Prostate gland (tissue), 2 donors: ENCODE results near the gene PRSS56.

Experiments used
- POLR2A ChIP-seq: fragments of 450-650 bp; IDR thresholded peaks from one replicate; pipeline ENCODE4 v1.6.1; 2016; ENCODE audit warnings: antibody characterized with exemption, mild to moderate bottlenecking
- TF ChIP-seq, protein P1 (sequence below), 4 experiments: fragments of 200-600 bp in 2 of 4; fragments of 450-650 bp in 2 of 4; sonication (generic) in 2 of 4; IDR thresholded peaks; 1 replicate in 3 of 4; 2 replicates in 1 of 4; pipeline ENCODE4 v1.5.1; 2016 to 2019; ENCODE audit warnings: antibody characterized with exemption in 4 of 4, mild to moderate bottlenecking in 2 of 4, moderate library complexity in 2 of 4

DNA sequence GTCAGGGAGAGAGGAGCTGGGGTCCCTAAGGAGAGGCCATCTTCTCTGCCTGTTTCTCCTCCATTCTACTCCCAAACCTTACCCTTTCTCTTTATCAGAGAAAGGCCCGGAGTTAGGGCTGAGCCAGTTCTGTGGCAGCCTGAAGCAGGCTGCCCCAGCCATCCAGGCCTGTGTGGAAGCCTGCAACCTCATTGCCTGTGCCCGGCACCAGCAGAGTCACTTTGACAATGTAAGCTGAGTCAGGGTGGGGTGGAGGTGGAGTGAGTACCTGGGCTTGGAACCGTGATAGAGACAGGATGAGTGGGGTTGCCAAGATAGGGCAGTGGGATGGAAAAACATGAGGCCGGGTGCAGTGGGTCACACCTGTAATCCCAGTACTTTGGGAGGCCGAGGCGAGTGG lies 24.5 kb downstream of the PRSS56 start:
- no peak for TF ChIP-seq POLR2A
- TF ChIP-seq, protein P1, sequence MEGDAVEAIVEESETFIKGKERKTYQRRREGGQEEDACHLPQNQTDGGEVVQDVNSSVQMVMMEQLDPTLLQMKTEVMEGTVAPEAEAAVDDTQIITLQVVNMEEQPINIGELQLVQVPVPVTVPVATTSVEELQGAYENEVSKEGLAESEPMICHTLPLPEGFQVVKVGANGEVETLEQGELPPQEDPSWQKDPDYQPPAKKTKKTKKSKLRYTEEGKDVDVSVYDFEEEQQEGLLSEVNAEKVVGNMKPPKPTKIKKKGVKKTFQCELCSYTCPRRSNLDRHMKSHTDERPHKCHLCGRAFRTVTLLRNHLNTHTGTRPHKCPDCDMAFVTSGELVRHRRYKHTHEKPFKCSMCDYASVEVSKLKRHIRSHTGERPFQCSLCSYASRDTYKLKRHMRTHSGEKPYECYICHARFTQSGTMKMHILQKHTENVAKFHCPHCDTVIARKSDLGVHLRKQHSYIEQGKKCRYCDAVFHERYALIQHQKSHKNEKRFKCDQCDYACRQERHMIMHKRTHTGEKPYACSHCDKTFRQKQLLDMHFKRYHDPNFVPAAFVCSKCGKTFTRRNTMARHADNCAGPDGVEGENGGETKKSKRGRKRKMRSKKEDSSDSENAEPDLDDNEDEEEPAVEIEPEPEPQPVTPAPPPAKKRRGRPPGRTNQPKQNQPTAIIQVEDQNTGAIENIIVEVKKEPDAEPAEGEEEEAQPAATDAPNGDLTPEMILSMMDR (IDR thresholded peaks at IDR 0.05): no peak
